ENCODE data around the gene IRX2.

DNA sequence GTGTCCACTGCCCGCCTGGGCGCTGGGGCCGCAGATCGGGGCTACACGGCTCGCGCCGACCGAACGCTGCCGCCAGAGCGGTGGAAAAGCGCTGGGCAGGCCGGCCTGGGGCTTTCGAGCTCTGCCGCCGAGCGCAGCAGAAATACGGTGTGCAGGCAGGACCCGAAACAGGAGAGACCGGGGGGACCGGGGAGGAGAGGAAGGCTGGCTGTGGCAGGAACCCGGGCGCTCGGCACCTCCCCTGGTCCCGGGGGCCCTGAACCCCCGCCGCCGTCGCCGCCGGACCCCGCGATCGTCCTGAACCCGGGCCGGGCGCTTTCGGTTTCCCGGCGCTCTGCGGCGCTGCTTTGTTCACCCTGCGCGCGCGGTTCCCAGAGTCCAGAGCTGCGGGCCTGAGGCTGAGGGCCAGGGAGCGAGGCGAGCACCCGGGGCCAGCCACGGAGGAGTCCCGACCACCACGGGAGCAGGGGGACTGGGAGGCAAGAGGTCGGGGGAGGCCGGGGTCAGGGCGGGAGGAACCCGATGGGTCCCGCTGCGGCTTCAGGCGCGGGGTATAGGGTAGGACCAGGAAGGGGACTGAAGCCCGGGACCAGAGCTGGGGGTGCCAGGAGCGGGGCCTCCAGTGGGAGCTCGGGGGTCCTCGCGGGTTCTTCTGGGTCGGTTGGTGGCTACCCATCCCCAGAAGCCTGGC is 12.0 kb downstream of the IRX2 start:
- TF ChIP-seq, protein P1, sequence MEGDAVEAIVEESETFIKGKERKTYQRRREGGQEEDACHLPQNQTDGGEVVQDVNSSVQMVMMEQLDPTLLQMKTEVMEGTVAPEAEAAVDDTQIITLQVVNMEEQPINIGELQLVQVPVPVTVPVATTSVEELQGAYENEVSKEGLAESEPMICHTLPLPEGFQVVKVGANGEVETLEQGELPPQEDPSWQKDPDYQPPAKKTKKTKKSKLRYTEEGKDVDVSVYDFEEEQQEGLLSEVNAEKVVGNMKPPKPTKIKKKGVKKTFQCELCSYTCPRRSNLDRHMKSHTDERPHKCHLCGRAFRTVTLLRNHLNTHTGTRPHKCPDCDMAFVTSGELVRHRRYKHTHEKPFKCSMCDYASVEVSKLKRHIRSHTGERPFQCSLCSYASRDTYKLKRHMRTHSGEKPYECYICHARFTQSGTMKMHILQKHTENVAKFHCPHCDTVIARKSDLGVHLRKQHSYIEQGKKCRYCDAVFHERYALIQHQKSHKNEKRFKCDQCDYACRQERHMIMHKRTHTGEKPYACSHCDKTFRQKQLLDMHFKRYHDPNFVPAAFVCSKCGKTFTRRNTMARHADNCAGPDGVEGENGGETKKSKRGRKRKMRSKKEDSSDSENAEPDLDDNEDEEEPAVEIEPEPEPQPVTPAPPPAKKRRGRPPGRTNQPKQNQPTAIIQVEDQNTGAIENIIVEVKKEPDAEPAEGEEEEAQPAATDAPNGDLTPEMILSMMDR (IDR thresholded peaks at IDR 0.05): no peak
- no peak for TF ChIP-seq EZH2 (IDR thresholded peaks at IDR 0.05; ENCODE audit: borderline replicate concordance, insufficient read depth, low read depth, low read length, poor library complexity, severe bottlenecking)
